ENCODE results near the gene LDLRAD4.

Gene LDLRAD4

GRCh38 chr18:13265911-13266217, 47.3 kb downstream of the LDLRAD4 start:
- no peak for TF ChIP-seq GABPA (IDR thresholded peaks at IDR 0.05; ENCODE audit: low read depth)
- TF ChIP-seq POLR2AphosphoS5 (IDR thresholded peaks at IDR 0.05; ENCODE audit: low read depth), result no peak
- TF ChIP-seq CTCF (IDR thresholded peaks at IDR 0.05; ENCODE audit: insufficient read depth, low read length), result no peak
- DNase-seq (ENCODE audit: low read depth in 1 of 2, low spot score in 1 of 2), result no peak
- no peak overlapping the region for H3K4me3 ChIP-seq (replicated peaks; ENCODE audit: insufficient read depth, low read length)
- peaks cover 14% of the 10 kb centered on the region for H3K27me3 ChIP-seq (ENCODE audit: insufficient read depth, poor library complexity, severe bottlenecking)
- H3K27ac ChIP-seq (replicated peaks), result no peak overlapping the region

DNA sequence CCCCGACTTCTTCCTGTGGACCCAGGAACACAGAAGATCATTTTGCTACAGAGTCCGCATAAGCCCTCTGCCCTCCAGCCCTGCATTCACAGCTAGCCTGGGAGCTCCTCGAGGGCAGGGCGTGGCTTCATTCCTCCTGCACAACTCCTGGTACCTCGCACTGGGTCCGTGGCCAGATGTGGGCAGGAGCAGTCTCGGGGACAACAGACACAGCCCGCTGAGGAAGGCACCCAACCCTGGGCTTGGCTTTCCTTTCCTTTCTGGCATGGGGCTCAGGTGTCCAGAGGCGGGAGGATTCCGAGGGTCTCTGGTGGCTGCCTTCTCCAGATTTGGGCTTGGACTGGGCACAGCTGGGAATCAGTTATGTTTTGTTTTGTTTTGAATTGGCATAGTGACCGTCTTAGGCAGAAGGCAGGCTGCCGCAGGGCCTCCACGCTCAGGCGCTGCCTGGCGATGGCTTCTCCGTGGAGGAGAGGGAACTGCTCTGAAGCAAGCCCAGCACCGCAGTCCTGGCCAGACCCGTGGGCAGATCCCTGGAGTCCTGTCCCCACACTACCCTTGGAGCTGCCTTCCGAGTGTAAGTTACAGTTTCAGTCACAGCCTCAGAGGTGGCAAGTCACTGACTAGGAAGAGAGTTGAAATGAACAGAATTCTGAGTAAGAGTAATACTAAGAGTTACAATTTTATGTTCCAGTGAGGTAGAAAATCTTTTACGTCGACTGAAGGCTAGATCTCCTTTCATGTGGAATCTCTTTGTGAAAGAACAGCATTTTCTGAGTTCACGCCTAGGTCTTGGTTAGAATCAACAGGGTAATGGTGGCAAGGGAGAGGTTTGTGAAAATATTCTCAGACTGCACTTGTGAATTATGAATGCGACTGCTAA, 47.9 kb downstream of the LDLRAD4 start:
- DNase-seq (ENCODE audit: low read depth in 1 of 2, low spot score in 1 of 2), result no peak
- TF ChIP-seq CTCF (IDR thresholded peaks at IDR 0.05; ENCODE audit: insufficient read depth, low read length), result no peak
- Histone ChIP-seq H3K4me3 (replicated peaks; ENCODE audit: insufficient read depth, low read length) (no peak overlapping the region), H3K27ac (replicated peaks) (no peak overlapping the region), H3K27me3 (ENCODE audit: insufficient read depth, poor library complexity, severe bottlenecking) (peaks cover 14% of the 10 kb centered on the region)

GRCh38 chr18:13267431-13267873, 48.9 kb downstream of the LDLRAD4 start:
- no peak for DNase-seq (ENCODE audit: low read depth in 1 of 2, low spot score in 1 of 2)
- H3K27me3 ChIP-seq (ENCODE audit: insufficient read depth, poor library complexity, severe bottlenecking), result peaks cover 14% of the 10 kb centered on the region
- no peak overlapping the region for H3K4me3 ChIP-seq (replicated peaks; ENCODE audit: insufficient read depth, low read length)
- TF ChIP-seq POLR2AphosphoS5 (IDR thresholded peaks at IDR 0.05; ENCODE audit: low read depth) (no peak), CTCF (IDR thresholded peaks at IDR 0.05; ENCODE audit: insufficient read depth, low read length) (no peak)
- H3K27ac ChIP-seq (replicated peaks), result no peak overlapping the region

GRCh38 chr18:13268158-13269012, 49.8 kb downstream of the LDLRAD4 start:
- no peak overlapping the region for H3K4me3 ChIP-seq (replicated peaks; ENCODE audit: insufficient read depth, low read length)
- no peak for TF ChIP-seq SPI1 (IDR thresholded peaks at IDR 0.05; ENCODE audit: borderline replicate concordance, low read depth)
- TF ChIP-seq GABPA (IDR thresholded peaks at IDR 0.05; ENCODE audit: low read depth), result no peak
- no peak for TF ChIP-seq REST (IDR thresholded peaks at IDR 0.05; ENCODE audit: insufficient replicate concordance, low read depth)
- TF ChIP-seq POLR2AphosphoS5 (IDR thresholded peaks at IDR 0.05; ENCODE audit: low read depth), result no peak
- no peak for TF ChIP-seq CTCF (IDR thresholded peaks at IDR 0.05; ENCODE audit: insufficient read depth, low read length)
- H3K27ac ChIP-seq (replicated peaks), result no peak overlapping the region
- H3K27me3 ChIP-seq (ENCODE audit: insufficient read depth, poor library complexity, severe bottlenecking), result peaks cover 14% of the 10 kb centered on the region
- DNase-seq (ENCODE audit: low read depth in 1 of 2, low spot score in 1 of 2), result no peak

Measured in HL-60 (cell line).